GM23248 (cell line): Measurements from ENCODE around the gene KIF26A. TPM values are rescaled to one million over a fixed set of nuclear protein-coding genes. Genes with fewer than 3 reads are reported as not detected.

Experiments used
- DNase-seq: peaks from one replicate; pipeline ENCODE4 v3.0.0-alpha.2; 2015
- H2AFZ ChIP-seq: fragments of 200-600 bp; sonication (generic); 2 replicates; pipeline ENCODE4 v1.6.1; 2016; ENCODE audit warnings: antibody characterized with exemption
- H3F3A ChIP-seq: fragments of 200-600 bp; sonication (generic); 2 replicates; pipeline ENCODE4 v1.6.1; 2016; ENCODE audit warnings: mild to moderate bottlenecking, antibody characterized with exemption, mixed run types; ENCODE audit not compliant: insufficient read depth
- H3K27ac ChIP-seq: fragments of 200-600 bp; sonication (generic); 2 replicates; pipeline ENCODE4 v1.5.1; 2016; ENCODE audit warnings: mild to moderate bottlenecking
- H3K27me3 ChIP-seq: fragments of 200-600 bp; sonication (generic); replicated peaks from 2 replicates; pipeline ENCODE4 v1.6.1; 2016; ENCODE audit warnings: mild to moderate bottlenecking; ENCODE audit not compliant: insufficient read depth
- H3K36me3 ChIP-seq: fragments of 200-600 bp; sonication (generic); 2 replicates; pipeline ENCODE4 v1.6.1; 2016; ENCODE audit warnings: low read depth, mild to moderate bottlenecking
- H3K4me1 ChIP-seq: fragments of 200-600 bp; sonication (generic); 2 replicates; pipeline ENCODE4 v1.6.1; 2016; ENCODE audit warnings: mild to moderate bottlenecking; ENCODE audit not compliant: insufficient read depth
- H3K4me2 ChIP-seq: fragments of 200-600 bp; sonication (generic); one replicate; pipeline ENCODE4 v1.6.1; 2016; ENCODE audit warnings: mild to moderate bottlenecking; ENCODE audit not compliant: unreplicated experiment
- H3K4me3 ChIP-seq: fragments of 200-600 bp; sonication (generic); 2 replicates; pipeline ENCODE4 v1.5.1; 2016; ENCODE audit warnings: mild to moderate bottlenecking
- H3K79me2 ChIP-seq: fragments of 200-600 bp; sonication (generic); 2 replicates; pipeline ENCODE4 v1.6.1; 2016; ENCODE audit warnings: mild to moderate bottlenecking; ENCODE audit not compliant: insufficient read depth
- H3K9ac ChIP-seq: fragments of 200-600 bp; sonication (generic); 2 replicates; pipeline ENCODE4 v1.6.1; 2016; ENCODE audit warnings: mild to moderate bottlenecking
- H3K9me2 ChIP-seq: fragments of 200-600 bp; sonication (generic); 2 replicates; pipeline ENCODE4 v1.6.1; 2016; ENCODE audit warnings: mixed run types, mild to moderate bottlenecking, moderate library complexity; ENCODE audit not compliant: insufficient read depth
- H3K9me3 ChIP-seq: fragments of 200-600 bp; sonication (generic); one replicate; pipeline ENCODE4 v1.6.1; 2017; ENCODE audit warnings: low read depth
- H4K20me1 ChIP-seq: fragments of 200-600 bp; sonication (generic); 2 replicates; pipeline ENCODE4 v1.6.0; 2016; ENCODE audit not compliant: insufficient read depth
- EZH2 ChIP-seq: fragments of 200-600 bp; sonication (generic); IDR thresholded peaks from 2 replicates; pipeline ENCODE4 v1.6.1; 2018; ENCODE audit warnings: antibody characterized with exemption, mild to moderate bottlenecking; ENCODE audit not compliant: insufficient read depth, poor library complexity, severe bottlenecking
- EZH2phosphoT487 ChIP-seq: fragments of 200-600 bp; sonication (generic); IDR thresholded peaks from 2 replicates; pipeline ENCODE4 v1.6.1; 2018; ENCODE audit warnings: antibody characterized with exemption, moderate library complexity, mild to moderate bottlenecking, low read depth; ENCODE audit not compliant: insufficient read depth
- WGBS, 2 experiments: methylation state at CpG; one replicate each; pipeline ENCODE4 v1.1.6; 2015 to 2017; ENCODE audit warnings: low lambda C conversion rate in 2 of 2, low coverage in 1 of 2; ENCODE audit errors: missing lambda C conversion rate in 2 of 2; 5-methylcytosine and 5-hydroxymethylcytosine counted together
- in situ Hi-C: fragments of 300-500 bp; cut with MboI; formaldehyde crosslinking; loops from 2 replicates; pipeline ENCODE4 v1.15.0; 2020
- polyA plus RNA-seq: library from polyadenylated mRNA; unstranded; fragments of >200 nt; fragmentation: Nextera tagmentation; extraction: Ambion mirVana; gene quantifications from 2 replicates; pipeline ENCODE4 v1.2.1, GENCODE V29; 2016
- total RNA-seq: library from RNA; depleted of rRNA; stranded (reverse); fragments of >200 nt; shearing (Covaris generic); gene quantifications from 2 replicates; pipeline ENCODE4 v1.2.3, GENCODE V29; 2014

The KIF26A gene
- total and polyA plus RNA-seq, 2 experiments from 2014 or later: not detected

- Histone ChIP-seq H4K20me1 (no peaks in the 10 kb centered on the region), H3K4me1 (no peaks in the 10 kb centered on the region), H3K27ac (no peak overlapping the region), H3K79me2 (no peaks in the 10 kb centered on the region), H3K4me3 (no peak overlapping the region), H3K27me3 (peaks cover 10% of the 10 kb centered on the region; the same call in 1 of the 2 replicates), H3K9me2 (no peaks in the 10 kb centered on the region), H3K9ac (no peak overlapping the region), H3K36me3 (no peaks in the 10 kb centered on the region), H3K9me3 (no peaks in the 10 kb centered on the region), H3K4me2 (no peak overlapping the region), H3F3A (no peaks in the 10 kb centered on the region), H2AFZ (no peak overlapping the region)
- TF ChIP-seq EZH2phosphoT487 (no peak), EZH2 (peak; percentile 92)
- 1% methylated on average over 52 to 63 of the region's 77 CpGs for WGBS, 2 experiments
- in situ Hi-C loops: loop anchor here (10.0 kb wide), 2 partner anchors 428 to 508 kb away; no protein-coding TSS in a partner anchor
- no peak for DNase-seq
Observed at GRCh38 chr14:104136472-104137296, 1.7 kb upstream of the KIF26A start.

- peak overlapping the region; percentile 9 for H3K4me2 ChIP-seq
- in situ Hi-C loops: loop anchor here (10.0 kb wide), 2 partner anchors 427 to 507 kb away; no protein-coding TSS in a partner anchor
- H3K27me3 ChIP-seq: peaks cover 10% of the 10 kb centered on the region; the same call in 1 of the 2 replicates
- TF ChIP-seq EZH2phosphoT487: no peak
- TF ChIP-seq EZH2: peak; percentile 30
- H3K9me3 ChIP-seq: no peaks in the 10 kb centered on the region
- no peaks in the 10 kb centered on the region for H3K4me1 ChIP-seq
- DNase-seq: peak; percentile 64
- peak overlapping the region; percentile 25; the same call in 1 of the 2 replicates for H3K4me3 ChIP-seq
- H4K20me1 ChIP-seq: no peaks in the 10 kb centered on the region
- H3K9me2 ChIP-seq: no peaks in the 10 kb centered on the region
- WGBS, 2 experiments: 2% methylated on average over 66 to 86 of the region's 88 CpGs
- no peak overlapping the region for H2AFZ ChIP-seq
- no peak overlapping the region for H3K27ac ChIP-seq
- H3F3A ChIP-seq: no peaks in the 10 kb centered on the region
- no peaks in the 10 kb centered on the region for H3K79me2 ChIP-seq
- H3K36me3 ChIP-seq: no peaks in the 10 kb centered on the region
- H3K9ac ChIP-seq: no peak overlapping the region
Observed at GRCh38 chr14:104137297-104138097, 890 bp upstream of the KIF26A start.

GRCh38 chr14:104138718-104139459 is 502 bp downstream of the KIF26A start:
- in situ Hi-C loops: loop anchor here (10.0 kb wide), 2 partner anchors 426 to 506 kb away; no protein-coding TSS in a partner anchor
- no peak overlapping the region for H3K9ac ChIP-seq
- H3K9me3 ChIP-seq: no peaks in the 10 kb centered on the region
- no peak overlapping the region for H3K4me2 ChIP-seq
- DNase-seq: no peak
- H3K4me1 ChIP-seq: no peaks in the 10 kb centered on the region
- H3K27me3 ChIP-seq: peaks cover 10% of the 10 kb centered on the region; the same call in 1 of the 2 replicates
- H3K4me3 ChIP-seq: no peak overlapping the region
- H3K36me3 ChIP-seq: no peaks in the 10 kb centered on the region
- no peak overlapping the region for H3K27ac ChIP-seq
- no peaks in the 10 kb centered on the region for H4K20me1 ChIP-seq
- H2AFZ ChIP-seq: no peak overlapping the region
- no peaks in the 10 kb centered on the region for H3K79me2 ChIP-seq
- TF ChIP-seq EZH2 (no peak), EZH2phosphoT487 (no peak)
- 2 to 3% methylated on average over 56 to 70 of the region's 73 CpGs for WGBS, 2 experiments
- no peaks in the 10 kb centered on the region for H3F3A ChIP-seq
- H3K9me2 ChIP-seq: no peaks in the 10 kb centered on the region
